Upper lobe of left lung (tissue), 4 donors: ENCODE data around the gene RASSF3.

ENCODE experiments used
- CTCF ChIP-seq, 6 experiments: fragments of 450-650 bp in 4 of 6; fragments of 200-600 bp in 2 of 6; sonication (generic) in 2 of 6; IDR thresholded peaks; one replicate each; pipeline ENCODE4 v1.5.1; 2016 to 2019; ENCODE audit warnings: antibody characterized with exemption in 6 of 6
- EP300 ChIP-seq, 4 donors: sonication (generic); formaldehyde crosslinking; IDR thresholded peaks; one replicate each; pipeline ENCODE4 v1.5.1; 2017; ENCODE audit warnings: antibody characterized with exemption in 4 of 4, control low read depth in 2 of 4
- POLR2A ChIP-seq, 4 donors: fragments of 450-650 bp; IDR thresholded peaks; one replicate each; pipeline ENCODE4 v1.5.1; 2016 to 2017; ENCODE audit warnings: antibody characterized with exemption in 4 of 4, mild to moderate bottlenecking in 2 of 4
- POLR2AphosphoS5 ChIP-seq, 2 donors: sonication (generic); formaldehyde crosslinking; IDR thresholded peaks; one replicate each; pipeline ENCODE4 v1.5.1; 2017; ENCODE audit warnings: antibody characterized with exemption in 2 of 2

GRCh38 chr12:64665514-64665913, 55.2 kb downstream of the RASSF3 start:
- no peak for TF ChIP-seq CTCF (IDR thresholded peaks at IDR 0.05)
- no peak for TF ChIP-seq EP300 (IDR thresholded peaks at IDR 0.05)
- TF ChIP-seq POLR2A (IDR thresholded peaks at IDR 0.05): no peak
- no peak for TF ChIP-seq POLR2AphosphoS5 (IDR thresholded peaks at IDR 0.05)
